Body of pancreas (tissue), 4 donors: ENCODE measurements around the gene ASPA. TPM values are rescaled to one million over a fixed set of nuclear protein-coding genes. Genes with fewer than 3 reads are reported as not detected.
"Not testable (repeated sequence)": the region's sequence is repeated elsewhere in the genome, so short reads cannot be mapped to it uniquely, and the experiment has no call there.

Experiments used
- ATAC-seq: fragments of 150-250 bp; one replicate; pipeline ENCODE4 v1.9.1; 2016
- DNase-seq, 4 donors: peaks; one replicate each; pipeline ENCODE4 v3.0.0-alpha.2; 2019
- H3K27ac ChIP-seq, 4 donors: fragments of 200-600 bp; sonication (generic); 1 replicate in 3 of 4; 2 replicates in 1 of 4; pipeline versions ENCODE4 v1.5.1 to v1.6.1; 2016 to 2019; ENCODE audit warnings: mild to moderate bottlenecking in 1 of 4, mixed read lengths in 1 of 4, moderate library complexity in 1 of 4
- H3K27me3 ChIP-seq, 2 donors: fragments of 200-600 bp; sonication (generic); one replicate each; pipeline ENCODE4 v1.6.0; 2016; ENCODE audit warnings: mild to moderate bottlenecking in 1 of 2
- H3K36me3 ChIP-seq, 2 donors: fragments of 200-600 bp; sonication (generic); replicated peaks in 1 of 2; 2 replicates each; pipeline ENCODE4 v1.5.1; 2016; ENCODE audit warnings: low read depth in 2 of 2; ENCODE audit not compliant: insufficient read depth in 1 of 2
- H3K4me1 ChIP-seq: fragments of 200-600 bp; sonication (generic); one replicate; pipeline ENCODE4 v1.6.0; 2016
- H3K4me3 ChIP-seq, 2 donors: fragments of 200-600 bp; sonication (generic); 1 replicate in 1 of 2; 2 replicates in 1 of 2; pipeline ENCODE4 v1.5.1; 2016 to 2019
- H3K9me3 ChIP-seq, 3 donors: fragments of 200-600 bp; sonication (generic); 1 replicate in 2 of 3; 2 replicates in 1 of 3; pipeline ENCODE4 v1.5.1; 2016
- CTCF ChIP-seq, 7 experiments: fragments of 450-650 bp in 4 of 7; fragments of 200-600 bp in 3 of 7; sonication (generic) in 3 of 7; IDR thresholded peaks; one replicate each; pipeline ENCODE4 v1.5.1; 2016 to 2019; ENCODE audit warnings: antibody characterized with exemption in 7 of 7
- POLR2A ChIP-seq, 3 donors: fragments of 450-650 bp; IDR thresholded peaks; one replicate each; pipeline ENCODE4 v1.6.1; 2016; ENCODE audit warnings: antibody characterized with exemption in 3 of 3, mild to moderate bottlenecking in 2 of 3
- WGBS, 2 donors: methylation state at CpG; one replicate each; pipeline ENCODE4 v1.1.5; 2017; 5-methylcytosine and 5-hydroxymethylcytosine counted together
- intact Hi-C: fragments of 100-400 bp; cut with DNase I; formaldehyde crosslinking; loops from one replicate; pipeline ENCODE4 v1.15.1; 2023
- total RNA-seq, 2 donors: library from RNA; depleted of rRNA; stranded (reverse); fragments of >200 nt; gene quantifications; one replicate each; pipeline ENCODE4 v1.1.0, GENCODE V29; 2016

Gene ASPA
- total RNA-seq, 2 donors from 2014 or later: 0.66 to 0.78 TPM

- peaks cover 26% of the 10 kb centered on the region for H3K4me1 ChIP-seq
- intact Hi-C loops: no loop called here
- whole genome bisulfite sequencing, 2 donors: 54 to 62% methylated on average over 7 to 8 of the region's 8 CpGs
- H3K36me3 ChIP-seq: no peaks in the 10 kb centered on the region
- no peaks in the 10 kb centered on the region for H3K9me3 ChIP-seq
- peak overlapping the region; percentile 17 to 94 (median 88) for H3K27ac ChIP-seq
- no peaks in the 10 kb centered on the region for H3K27me3 ChIP-seq
- H3K4me3 ChIP-seq: no peak overlapping the region
- TF ChIP-seq CTCF (IDR thresholded peaks at IDR 0.05) (no peak), POLR2A (IDR thresholded peaks at IDR 0.05) (no peak)
- no peak for DNase-seq
- ATAC-seq: peak; percentile 5
Observed at GRCh38 chr17:3511852-3512504, 36.2 kb downstream of the ASPA start.

- ATAC-seq: peak; percentile 98
- H3K27me3 ChIP-seq: no peaks in the 10 kb centered on the region
- intact Hi-C loops: no loop called here
- H3K4me3 ChIP-seq: no peak overlapping the region
- no peaks in the 10 kb centered on the region for H3K36me3 ChIP-seq
- peak; percentile 89 to 94 (median 91) for DNase-seq
- WGBS, 2 donors: 25% methylated on average over 20 of the region's 20 CpGs
- H3K9me3 ChIP-seq: no peaks in the 10 kb centered on the region
- H3K27ac ChIP-seq: peak overlapping the region; percentile 37 to 94 (median 88)
- peaks cover 26% of the 10 kb centered on the region for H3K4me1 ChIP-seq
- TF ChIP-seq POLR2A (IDR thresholded peaks at IDR 0.05) (peak in 2 of 3 donors; percentile 43 to 53), CTCF (IDR thresholded peaks at IDR 0.05) (no peak)
Observed at GRCh38 chr17:3512505-3513171, 36.8 kb downstream of the ASPA start.

- no peak for TF ChIP-seq CTCF (IDR thresholded peaks at IDR 0.05)
- no peak overlapping the region for H3K4me3 ChIP-seq
- H3K27me3 ChIP-seq: no peaks in the 10 kb centered on the region
- H3K4me1 ChIP-seq: peaks cover 26% of the 10 kb centered on the region
- intact Hi-C loops: no loop called here
- peak overlapping the region; percentile 37 to 94 (median 88) for H3K27ac ChIP-seq
- DNase-seq (no peak), ATAC-seq (no peak)
- no peaks in the 10 kb centered on the region for H3K9me3 ChIP-seq
- no peaks in the 10 kb centered on the region for H3K36me3 ChIP-seq
- 81 to 85% methylated on average over 23 of the region's 23 CpGs for WGBS, 2 donors
Observed at GRCh38 chr17:3513305-3514035, 37.7 kb downstream of the ASPA start.

- Histone ChIP-seq H3K4me1 (peaks cover 26% of the 10 kb centered on the region), H3K27ac (peak overlapping the region in 1 of 4 donors; percentile 84)
- H3K27me3 ChIP-seq, intact Hi-C loops, H3K36me3 ChIP-seq, ATAC-seq, H3K9me3 ChIP-seq, H3K4me3 ChIP-seq, DNase-seq: not testable (repeated sequence)
- 85 to 93% methylated on average over 11 of the region's 11 CpGs for WGBS, 2 donors
Observed at GRCh38 chr17:3514167-3514566, 38.4 kb downstream of the ASPA start.

GRCh38 chr17:3514873-3515272 lies 39.1 kb downstream of the ASPA start:
- Histone ChIP-seq H3K27me3 (no peaks in the 10 kb centered on the region), H3K9me3 (no peaks in the 10 kb centered on the region), H3K4me1 (peaks cover 26% of the 10 kb centered on the region), H3K36me3 (no peaks in the 10 kb centered on the region), H3K27ac (no peak overlapping the region), H3K4me3 (no peak overlapping the region)
- DNase-seq (no peak), ATAC-seq (no peak)
- 63 to 79% methylated on average over 9 of the region's 9 CpGs for WGBS, 2 donors
- TF ChIP-seq POLR2A (IDR thresholded peaks at IDR 0.05): no peak
- no peak for TF ChIP-seq CTCF (IDR thresholded peaks at IDR 0.05)
- intact Hi-C loops: no loop called here

GRCh38 chr17:3519472-3519871 lies 43.7 kb downstream of the ASPA start:
- intact Hi-C loops, H3K36me3 ChIP-seq, H3K9me3 ChIP-seq, H3K4me1 ChIP-seq, DNase-seq, H3K27me3 ChIP-seq, ATAC-seq, H3K4me3 ChIP-seq, H3K27ac ChIP-seq: not testable (repeated sequence)
- 75 to 84% methylated on average over 4 of the region's 4 CpGs for WGBS, 2 donors
